ENCODE data around the gene RHBDD1.

RHBDD1 gene

GRCh38 chr2:226943862-226944620 is 108.2 kb downstream of the RHBDD1 start:
- H3K4me2 ChIP-seq, result no peak overlapping the region
- H3K9ac ChIP-seq, result no peak overlapping the region
- H3K27me3 ChIP-seq, result no peaks in the 10 kb centered on the region
- H4K20me1 ChIP-seq, result no peaks in the 10 kb centered on the region
- no peak overlapping the region for H3K4me3 ChIP-seq
- H3K27ac ChIP-seq, result no peak overlapping the region
- no peaks in the 10 kb centered on the region for H3K4me1 ChIP-seq
- no peak for TF ChIP-seq Cebpa-rat (IDR thresholded peaks at IDR 0.05)
- H3K36me3 ChIP-seq, result no peaks in the 10 kb centered on the region
- peaks cover 11% of the 10 kb centered on the region; the same call in 1 of the 2 replicates for H3K9me3 ChIP-seq

DNA sequence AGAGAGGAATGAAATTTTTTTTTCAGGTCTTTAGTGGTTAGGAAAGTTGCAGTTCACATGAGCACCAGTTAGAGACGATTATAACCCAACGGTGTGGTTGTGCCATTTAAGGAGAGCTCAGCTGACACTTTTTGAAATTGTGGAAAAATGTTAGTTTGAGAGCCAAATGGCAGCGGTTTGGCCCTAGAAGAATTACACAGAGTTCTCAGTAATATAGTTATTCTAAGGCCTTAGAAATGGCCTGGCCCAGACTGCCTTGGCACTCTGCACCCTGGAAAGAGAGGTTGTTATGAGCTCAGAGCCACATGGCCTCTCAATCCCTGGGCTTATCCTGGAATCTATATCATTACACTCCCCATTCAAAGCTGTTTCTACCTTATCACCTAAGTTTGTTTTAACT is 117.4 kb downstream of the RHBDD1 start:
- TF ChIP-seq Cebpa-rat (IDR thresholded peaks at IDR 0.05), result no peak
- Histone ChIP-seq H3K36me3 (no peaks in the 10 kb centered on the region), H3K4me1 (no peaks in the 10 kb centered on the region), H3K4me3 (no peak overlapping the region), H3K9me3 (peaks cover 2% of the 10 kb centered on the region; the same call in 1 of the 2 replicates), H3K27me3 (no peaks in the 10 kb centered on the region), H3K27ac (no peak overlapping the region), H4K20me1 (no peaks in the 10 kb centered on the region), H3K4me2 (no peak overlapping the region), H3K9ac (no peak overlapping the region)

DNA sequence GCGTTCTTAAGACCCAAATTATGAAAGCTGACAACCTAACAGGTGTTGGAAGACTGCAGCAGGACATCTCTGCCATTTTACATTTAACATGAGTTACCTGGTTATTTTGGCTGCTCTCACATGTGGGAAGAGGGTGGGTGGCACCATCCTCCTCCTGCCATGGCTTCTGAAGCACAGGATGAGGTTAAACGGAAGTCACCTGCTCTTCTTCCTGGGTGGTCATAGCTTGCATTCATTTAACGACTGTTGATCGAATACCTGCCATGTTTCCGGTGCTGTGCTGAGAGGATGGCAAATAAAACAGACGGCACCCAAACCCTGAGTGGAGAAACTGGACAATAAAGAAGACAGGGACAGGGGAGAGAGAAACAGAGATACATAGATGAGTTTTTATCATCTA is 118.0 kb downstream of the RHBDD1 start:
- Histone ChIP-seq H3K4me2 (no peak overlapping the region), H3K4me1 (no peaks in the 10 kb centered on the region), H3K9ac (no peak overlapping the region), H4K20me1 (no peaks in the 10 kb centered on the region), H3K27me3 (no peaks in the 10 kb centered on the region), H3K27ac (no peak overlapping the region), H3K9me3 (peaks cover 6% of the 10 kb centered on the region; the same call in 1 of the 2 replicates), H3K4me3 (no peak overlapping the region), H3K36me3 (no peaks in the 10 kb centered on the region)
- TF ChIP-seq Cebpa-rat (IDR thresholded peaks at IDR 0.05), result no peak

- no peaks in the 10 kb centered on the region for H4K20me1 ChIP-seq
- H3K27me3 ChIP-seq, result no peaks in the 10 kb centered on the region
- no peaks in the 10 kb centered on the region for H3K36me3 ChIP-seq
- no peak overlapping the region for H3K9ac ChIP-seq
- no peak overlapping the region for H3K4me3 ChIP-seq
- no peak overlapping the region for H3K4me2 ChIP-seq
- no peak for TF ChIP-seq Cebpa-rat (IDR thresholded peaks at IDR 0.05)
- H3K4me1 ChIP-seq, result no peaks in the 10 kb centered on the region
- H3K27ac ChIP-seq, result no peak overlapping the region
- H3K9me3 ChIP-seq, result peaks cover 16% of the 10 kb centered on the region
Observed at GRCh38 chr2:226956659-226957058, 120.8 kb downstream of the RHBDD1 start.

DNA sequence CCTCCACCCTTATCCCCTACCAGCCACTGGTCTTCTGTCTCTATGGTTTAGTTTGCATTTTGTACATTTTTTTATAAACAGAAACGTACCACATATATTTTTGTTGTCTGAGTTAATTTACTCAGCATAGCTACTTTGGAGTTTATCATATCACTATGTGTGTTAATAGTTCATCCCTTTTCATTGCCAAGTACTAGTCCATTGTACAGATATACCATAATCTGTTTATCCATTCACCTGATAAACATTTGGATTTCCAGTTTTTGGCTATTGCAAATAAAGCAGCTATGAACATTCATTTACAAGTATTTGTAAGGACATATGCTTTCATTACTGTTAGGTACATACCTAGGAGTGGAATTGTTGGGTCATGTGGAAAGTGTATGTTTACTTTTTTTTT is 123.6 kb downstream of the RHBDD1 start:
- H4K20me1 ChIP-seq, result no peaks in the 10 kb centered on the region
- no peaks in the 10 kb centered on the region for H3K36me3 ChIP-seq
- H3K27me3 ChIP-seq, result no peaks in the 10 kb centered on the region
- no peak overlapping the region for H3K4me3 ChIP-seq
- H3K27ac ChIP-seq, result no peak overlapping the region
- no peaks in the 10 kb centered on the region for H3K4me1 ChIP-seq
- no peak overlapping the region for H3K4me2 ChIP-seq
- H3K9ac ChIP-seq, result no peak overlapping the region
- peaks cover 16% of the 10 kb centered on the region for H3K9me3 ChIP-seq
- no peak for TF ChIP-seq Cebpa-rat (IDR thresholded peaks at IDR 0.05)

DNA sequence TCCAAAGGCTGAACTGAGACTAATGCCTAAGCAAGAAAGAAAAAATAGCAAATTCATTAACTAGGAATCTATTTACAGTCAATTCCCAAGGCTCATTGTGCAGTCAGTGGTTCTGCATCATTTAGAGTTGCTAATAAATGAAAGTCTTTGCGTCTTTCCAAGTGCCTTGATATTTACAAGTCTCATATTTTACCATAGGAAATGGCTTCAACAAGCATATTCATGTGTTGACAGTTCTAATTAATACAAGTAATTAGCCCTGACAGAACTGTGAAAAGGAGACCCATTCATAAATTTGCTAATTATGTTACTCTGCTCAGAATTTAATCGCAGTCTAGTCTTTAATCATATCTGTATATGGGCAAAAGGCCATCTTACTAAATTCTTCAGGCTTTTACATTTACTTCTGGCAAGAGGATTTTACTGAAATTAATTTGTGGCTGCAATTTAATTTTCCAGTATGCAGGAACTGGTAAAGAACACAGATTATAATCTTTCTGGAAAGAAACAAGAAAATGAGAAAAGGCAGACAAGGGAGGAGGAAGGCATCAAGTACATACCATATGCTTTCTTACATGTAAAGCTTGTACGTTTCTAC is 126.4 kb downstream of the RHBDD1 start:
- no peaks in the 10 kb centered on the region for H3K27me3 ChIP-seq
- no peaks in the 10 kb centered on the region for H3K36me3 ChIP-seq
- H3K9me3 ChIP-seq, result peaks cover 16% of the 10 kb centered on the region
- H3K27ac ChIP-seq, result no peak overlapping the region
- no peaks in the 10 kb centered on the region for H4K20me1 ChIP-seq
- no peaks in the 10 kb centered on the region for H3K4me1 ChIP-seq
- no peak overlapping the region for H3K4me2 ChIP-seq
- no peak for TF ChIP-seq Cebpa-rat (IDR thresholded peaks at IDR 0.05)
- H3K9ac ChIP-seq, result no peak overlapping the region
- H3K4me3 ChIP-seq, result no peak overlapping the region

GRCh38 chr2:226963528-226963927 is 127.7 kb downstream of the RHBDD1 start:
- Histone ChIP-seq H4K20me1 (no peaks in the 10 kb centered on the region), H3K27ac (no peak overlapping the region), H3K4me2 (no peak overlapping the region), H3K4me3 (no peak overlapping the region), H3K9ac (no peak overlapping the region), H3K27me3 (no peaks in the 10 kb centered on the region), H3K9me3 (peaks cover 13% of the 10 kb centered on the region), H3K4me1 (no peaks in the 10 kb centered on the region), H3K36me3 (no peaks in the 10 kb centered on the region)
- TF ChIP-seq Cebpa-rat (IDR thresholded peaks at IDR 0.05), result no peak

DNA sequence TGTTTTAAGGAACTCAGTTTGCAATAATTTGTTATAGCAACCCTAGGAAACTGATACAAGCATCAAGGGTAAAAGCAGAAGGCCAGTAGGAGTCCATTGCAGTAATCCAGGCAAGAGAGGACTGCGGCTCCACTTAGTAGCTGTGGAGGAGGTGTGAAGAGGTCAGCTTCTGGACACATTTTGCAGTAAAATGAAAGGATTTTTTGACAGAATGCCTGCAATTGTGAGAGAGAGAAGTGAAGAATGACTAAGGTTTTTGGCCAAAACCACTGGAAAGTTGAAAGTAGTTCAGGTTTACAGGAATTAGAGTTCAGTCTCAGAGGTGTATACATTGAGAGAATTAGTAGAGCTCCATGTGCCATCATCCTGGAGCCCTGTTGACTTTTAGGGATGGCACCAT is 129.5 kb downstream of the RHBDD1 start:
- no peaks in the 10 kb centered on the region for H3K36me3 ChIP-seq
- no peak overlapping the region for H3K4me2 ChIP-seq
- no peak for TF ChIP-seq Cebpa-rat (IDR thresholded peaks at IDR 0.05)
- no peaks in the 10 kb centered on the region for H3K27me3 ChIP-seq
- H3K9me3 ChIP-seq, result no peaks in the 10 kb centered on the region
- H4K20me1 ChIP-seq, result no peaks in the 10 kb centered on the region
- no peaks in the 10 kb centered on the region for H3K4me1 ChIP-seq
- no peak overlapping the region for H3K27ac ChIP-seq
- H3K9ac ChIP-seq, result no peak overlapping the region
- no peak overlapping the region for H3K4me3 ChIP-seq

DNA sequence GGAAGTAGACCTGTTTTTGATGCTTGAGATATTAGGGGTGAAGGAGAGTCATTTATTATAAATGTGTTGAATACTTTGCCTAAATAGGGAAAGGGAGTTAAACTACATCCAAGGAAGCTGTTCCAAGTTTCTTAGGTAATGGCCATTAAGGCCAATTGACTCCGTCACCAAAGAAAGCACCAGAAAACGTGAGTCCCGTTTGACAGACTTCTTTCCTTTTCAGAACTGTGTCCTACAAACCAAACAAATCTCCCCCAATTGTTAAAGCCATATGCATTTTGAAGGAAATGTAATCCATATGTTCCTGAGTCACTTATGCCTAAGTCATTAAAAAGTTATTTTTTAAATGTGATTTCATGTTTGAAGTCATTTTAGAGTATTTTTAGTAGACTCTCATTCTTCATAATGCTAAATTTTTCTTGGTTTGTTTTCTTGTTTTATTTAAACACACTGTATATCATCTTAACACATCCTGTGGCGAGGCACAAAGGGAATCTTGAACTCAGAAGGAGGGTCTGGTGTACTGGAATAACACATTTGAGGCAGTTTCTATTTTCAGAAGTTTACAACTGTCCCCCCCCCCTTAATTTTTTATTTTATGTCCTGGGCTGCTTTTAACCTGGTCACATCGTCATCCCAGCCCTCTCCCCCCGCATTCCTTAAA is 133.7 kb downstream of the RHBDD1 start:
- no peaks in the 10 kb centered on the region for H4K20me1 ChIP-seq
- H3K9ac ChIP-seq, result no peak overlapping the region
- H3K4me3 ChIP-seq, result no peak overlapping the region
- H3K4me2 ChIP-seq, result no peak overlapping the region
- H3K36me3 ChIP-seq, result no peaks in the 10 kb centered on the region
- no peaks in the 10 kb centered on the region for H3K27me3 ChIP-seq
- no peak for TF ChIP-seq Cebpa-rat (IDR thresholded peaks at IDR 0.05)
- no peak overlapping the region for H3K27ac ChIP-seq
- no peaks in the 10 kb centered on the region for H3K9me3 ChIP-seq
- no peaks in the 10 kb centered on the region for H3K4me1 ChIP-seq

DNA sequence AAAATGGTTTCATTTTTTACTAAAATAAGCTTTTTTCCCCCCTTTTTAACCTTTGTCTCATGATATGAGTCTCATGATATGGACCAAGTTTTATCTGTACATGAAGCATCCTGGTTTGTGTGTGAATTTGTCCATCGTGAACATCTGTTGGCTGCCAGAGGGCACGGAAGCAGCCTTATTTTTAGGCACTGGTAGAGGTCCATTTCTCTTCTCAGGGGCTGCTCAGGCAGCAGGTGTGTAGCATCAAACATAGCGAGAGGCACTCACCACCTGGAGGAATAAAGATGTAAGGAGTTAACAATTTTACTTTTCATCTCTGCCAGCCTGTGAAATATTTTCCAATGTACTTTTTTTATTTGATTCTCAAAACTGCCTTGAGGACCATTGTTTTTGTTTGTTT is 134.5 kb downstream of the RHBDD1 start:
- no peak overlapping the region for H3K9ac ChIP-seq
- no peaks in the 10 kb centered on the region for H3K4me1 ChIP-seq
- no peaks in the 10 kb centered on the region for H3K27me3 ChIP-seq
- no peaks in the 10 kb centered on the region for H3K36me3 ChIP-seq
- no peak overlapping the region for H3K4me2 ChIP-seq
- H3K4me3 ChIP-seq, result no peak overlapping the region
- H3K27ac ChIP-seq, result no peak overlapping the region
- TF ChIP-seq Cebpa-rat (IDR thresholded peaks at IDR 0.05), result no peak
- no peaks in the 10 kb centered on the region for H3K9me3 ChIP-seq
- no peaks in the 10 kb centered on the region for H4K20me1 ChIP-seq

All from BLaER1 (cell line).